Activated CD8-positive, alpha-beta memory T cell treated with anti-CD3 and anti-CD28 coated beads, Interleukin-2, amount 50 U/mL, for 24 hours (primary cell): Measurements from ENCODE around the gene ZNF474.

Experiments used
- DNase-seq: peaks from one replicate; pipeline ENCODE4 v3.0.0-alpha.2; 2020; ENCODE audit errors: extremely low read depth

Gene ZNF474

DNA sequence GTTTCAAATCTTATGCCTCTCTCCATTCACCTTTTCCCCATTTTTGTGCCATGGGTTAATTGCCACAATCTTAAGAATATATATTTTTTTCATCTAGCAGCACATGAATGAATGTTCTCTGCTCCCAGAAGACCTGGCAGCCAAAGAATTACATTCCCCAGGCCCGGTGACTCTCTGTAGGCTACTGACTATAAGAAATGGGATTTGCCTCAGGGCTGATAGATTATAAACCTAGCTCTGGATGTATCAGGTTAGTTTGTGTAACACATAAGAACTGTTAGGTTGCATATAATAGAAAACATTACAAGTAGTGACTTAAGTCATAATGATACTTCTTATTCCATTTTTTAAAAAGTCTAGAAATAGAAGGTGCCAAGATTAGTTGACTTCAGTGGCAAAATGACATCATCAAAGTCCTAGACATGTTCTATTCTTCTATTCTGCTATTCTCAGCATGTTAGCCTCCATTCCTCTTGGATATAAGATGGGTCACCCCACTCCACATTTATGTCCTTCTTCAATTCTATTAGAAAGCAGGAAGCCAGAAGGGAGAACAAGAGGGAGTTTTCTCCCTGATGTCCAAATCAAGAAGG, 10.9 kb upstream of the ZNF474 start:
- no peak for DNase-seq

DNA sequence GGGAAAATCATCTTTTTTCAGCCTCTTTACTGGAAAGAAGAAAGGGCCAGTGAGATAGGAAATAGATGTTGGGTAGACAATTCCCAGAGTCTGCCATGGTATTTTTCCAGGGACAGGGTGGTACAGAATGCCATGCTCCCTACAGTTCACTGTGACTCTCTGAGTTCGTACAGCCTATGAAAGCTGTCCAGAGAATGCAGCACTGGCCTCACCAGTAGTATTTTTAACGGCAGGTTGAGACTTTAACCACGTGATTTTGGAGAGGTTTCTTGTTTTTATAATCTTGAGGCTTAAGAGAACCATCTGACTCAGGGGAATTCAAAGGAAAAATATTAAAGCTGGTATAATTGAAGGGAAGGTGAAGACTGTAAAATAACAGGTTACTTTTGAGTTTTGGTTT, 10.1 kb upstream of the ZNF474 start:
- no peak for DNase-seq

DNA sequence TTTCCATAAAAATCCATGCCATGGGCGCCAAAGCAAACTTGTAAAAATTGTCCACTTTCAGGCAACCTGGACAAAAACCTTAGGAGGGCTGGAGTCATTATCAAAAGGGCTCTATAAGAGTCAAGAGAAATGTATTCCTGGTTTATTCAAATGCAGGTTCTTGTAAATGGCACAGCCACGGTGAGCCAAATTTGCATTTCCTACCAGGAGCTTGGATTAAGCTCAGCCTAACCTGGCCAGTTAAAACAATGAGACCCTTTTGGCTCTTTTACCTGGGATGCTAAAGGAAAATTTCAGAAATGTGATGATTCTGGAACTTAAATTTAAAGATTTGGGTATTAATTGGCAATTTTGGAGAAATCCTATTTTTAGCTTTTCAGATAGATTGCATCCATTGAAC, 8.9 kb upstream of the ZNF474 start:
- DNase-seq, result no peak

GRCh38 chr5:122120957-122121356, 8.4 kb upstream of the ZNF474 start:
- DNase-seq, result no peak

DNA sequence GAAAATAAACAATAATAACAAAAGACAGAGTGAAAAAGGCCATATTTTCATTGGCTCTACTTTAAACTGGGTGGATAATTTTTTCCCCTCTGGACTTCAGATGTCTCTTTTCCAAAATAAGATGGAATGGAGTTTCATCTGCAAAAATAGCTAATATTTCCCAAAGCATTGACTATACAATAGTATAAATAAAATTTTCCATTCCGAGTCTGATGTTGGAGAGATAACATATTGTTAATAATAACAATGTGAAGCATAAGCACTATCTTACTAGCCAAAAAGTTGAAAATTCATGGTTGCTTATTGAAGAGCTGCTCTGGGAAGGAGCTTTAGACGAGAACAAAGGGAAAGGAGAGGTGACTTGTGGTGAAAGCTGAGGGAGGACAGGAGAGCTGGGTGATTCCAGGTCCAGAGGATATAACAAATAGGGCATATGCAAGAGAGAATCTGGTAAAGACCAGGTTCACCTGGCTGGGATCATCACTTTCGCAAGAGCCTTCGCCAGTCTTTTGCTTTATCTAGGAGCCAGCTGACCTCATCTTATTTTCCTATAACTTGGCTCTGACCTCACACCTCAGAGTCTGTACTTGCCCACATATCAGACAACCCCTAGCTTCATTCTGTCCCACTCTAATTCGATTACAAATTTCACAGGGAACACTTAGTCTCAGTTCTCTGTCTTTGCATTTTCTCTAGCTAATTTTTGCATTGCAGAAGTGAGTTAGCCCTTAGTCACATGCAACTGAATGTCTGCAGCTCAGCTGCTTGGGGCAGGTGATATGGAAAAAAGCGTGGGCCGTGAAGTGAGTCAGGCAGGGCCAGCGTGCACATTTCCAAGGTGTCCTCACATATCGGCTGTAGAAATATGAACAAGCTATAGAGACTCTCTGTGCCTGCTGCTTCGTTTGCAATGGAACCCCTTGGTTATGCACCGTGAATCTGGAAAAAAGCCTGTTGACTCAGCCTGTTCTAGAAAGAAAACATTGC, 7.6 kb upstream of the ZNF474 start:
- DNase-seq, result no peak

- no peak for DNase-seq
Measured at GRCh38 chr5:122124766-122125165, 4.6 kb upstream of the ZNF474 start.

DNA sequence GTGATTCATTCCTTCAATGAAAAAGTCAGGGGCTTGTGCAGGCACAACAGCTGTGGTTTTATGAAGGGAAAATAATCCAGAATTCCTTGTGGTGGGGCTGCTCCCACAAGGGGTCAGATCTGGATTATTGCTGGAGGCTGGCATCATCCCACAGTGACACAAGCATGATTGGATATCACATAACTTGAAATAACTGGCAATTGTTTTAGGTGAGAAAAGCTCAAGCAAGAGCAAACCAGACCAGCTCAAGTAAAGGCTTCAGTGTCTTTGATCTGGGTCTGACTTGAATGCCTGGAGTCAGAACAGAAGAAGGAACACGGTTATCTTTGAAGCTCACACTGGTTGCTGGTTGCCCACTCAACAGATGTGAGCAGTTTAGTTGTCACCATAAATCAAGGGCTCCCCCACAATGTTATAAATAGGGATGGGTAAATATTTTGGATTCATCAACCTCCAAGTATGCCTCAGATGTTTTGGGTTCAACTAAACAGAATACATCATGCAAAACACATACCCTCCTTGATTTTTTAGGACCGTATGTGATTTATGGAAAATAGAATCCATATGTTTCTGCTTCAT, 3.1 kb upstream of the ZNF474 start:
- DNase-seq, result no peak

DNA sequence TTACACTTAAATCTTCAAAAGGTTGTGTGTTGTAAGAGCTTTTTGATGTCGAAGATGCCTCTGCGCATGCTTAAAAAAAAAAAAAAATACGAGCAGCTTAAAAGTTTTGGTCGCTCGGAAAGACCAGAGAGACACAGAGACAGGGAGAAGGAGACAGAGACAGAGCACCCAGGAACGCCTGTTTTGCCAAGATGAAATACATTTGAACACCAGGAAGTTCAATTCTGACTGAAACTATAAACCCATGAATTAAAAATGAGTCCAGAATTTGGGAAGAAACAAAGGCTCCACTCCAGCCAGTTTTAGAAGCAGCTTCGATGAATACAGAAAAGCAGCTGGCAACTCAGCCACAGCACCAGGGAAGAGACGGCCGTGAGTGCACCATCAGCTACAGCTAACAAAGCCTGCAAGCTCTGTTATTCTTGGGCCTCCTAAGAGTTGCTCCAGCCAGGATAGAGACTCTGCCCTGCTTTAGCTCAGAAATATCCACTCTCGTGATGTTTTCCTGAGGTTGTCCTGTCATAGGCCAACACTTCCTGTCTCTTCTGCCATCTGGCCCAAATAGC, 2.5 kb upstream of the ZNF474 start:
- no peak for DNase-seq

DNA sequence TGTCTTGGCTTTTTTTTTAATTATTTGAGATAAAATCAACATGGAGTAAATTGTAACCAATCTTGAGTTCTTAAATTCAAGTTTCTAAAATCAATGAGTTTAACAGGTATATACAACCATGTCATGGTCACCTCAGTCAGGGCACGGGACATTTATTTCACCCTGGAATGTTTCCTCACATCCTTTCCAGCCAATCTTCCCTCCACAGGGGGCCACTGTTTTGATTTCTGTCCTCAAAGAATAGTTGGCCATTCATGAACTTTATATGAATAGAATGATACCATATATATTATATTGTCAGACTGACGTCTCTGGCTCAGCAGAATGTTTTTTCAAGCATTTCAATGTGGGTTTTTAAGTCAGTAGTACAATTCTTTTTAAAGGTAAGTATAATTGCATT, 806 bp downstream of the ZNF474 start:
- DNase-seq, result no peak

- no peak for DNase-seq
Measured at GRCh38 chr5:122137702-122138101, 8.4 kb downstream of the ZNF474 start.

- no peak for DNase-seq
Measured at GRCh38 chr5:122138356-122138755, 9.0 kb downstream of the ZNF474 start.

- no peak for DNase-seq
Measured at GRCh38 chr5:122140900-122141299, 11.6 kb downstream of the ZNF474 start.

- DNase-seq, result no peak
Measured at GRCh38 chr5:122141751-122142150, 12.4 kb downstream of the ZNF474 start.

DNA sequence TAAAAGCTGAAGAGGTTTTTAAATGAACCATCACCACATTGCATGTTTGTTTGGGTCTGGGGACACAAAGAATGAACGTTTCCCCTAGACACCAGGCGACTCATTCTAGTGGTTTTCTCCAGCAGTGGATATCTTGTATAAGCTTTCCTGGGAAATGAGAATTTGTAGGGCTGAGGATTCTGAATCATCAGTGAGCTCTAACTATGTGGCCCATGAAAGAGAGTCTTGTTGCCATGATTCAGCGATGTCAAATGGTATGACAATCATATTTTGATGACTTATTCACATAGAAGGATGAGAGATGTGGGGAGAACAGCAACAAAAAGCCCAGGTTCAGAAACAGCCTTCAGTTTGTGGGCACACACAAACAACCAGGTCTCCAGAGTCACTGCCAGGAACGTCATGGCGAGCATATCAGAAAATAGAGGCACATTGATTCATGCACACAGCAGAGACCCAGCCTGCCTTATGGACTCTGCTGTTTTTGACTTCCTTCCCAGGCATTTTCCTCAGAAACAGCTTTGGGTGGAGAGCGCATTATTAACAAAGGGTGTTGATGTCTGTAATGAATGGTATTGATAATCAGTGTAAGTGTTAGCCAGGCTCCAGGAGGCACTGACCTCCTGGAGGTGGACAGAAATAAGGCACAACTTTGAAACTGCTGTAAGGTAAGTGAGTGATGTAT, 13.3 kb downstream of the ZNF474 start:
- no peak for DNase-seq

- no peak for DNase-seq
Measured at GRCh38 chr5:122144236-122144635, 14.9 kb downstream of the ZNF474 start.

DNA sequence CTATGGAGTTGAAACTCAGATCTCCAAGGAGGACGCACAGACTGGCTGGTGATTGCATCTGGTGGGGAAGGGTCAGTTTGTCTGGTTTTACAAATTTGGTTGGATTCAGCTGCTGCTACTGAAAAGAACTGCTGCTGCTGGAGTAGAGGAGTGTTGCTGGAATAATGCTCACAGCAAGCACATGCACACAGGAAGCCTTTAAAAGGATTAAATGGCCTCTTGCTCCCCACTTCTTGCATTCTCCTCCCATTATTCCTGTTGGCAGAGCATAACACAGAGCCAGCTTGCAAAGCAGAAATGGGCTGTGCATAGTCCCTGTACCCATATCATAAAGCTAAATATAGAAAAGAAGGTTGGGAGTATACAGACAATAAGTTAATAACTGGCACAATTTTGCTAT, 16.6 kb downstream of the ZNF474 start:
- DNase-seq, result no peak

DNA sequence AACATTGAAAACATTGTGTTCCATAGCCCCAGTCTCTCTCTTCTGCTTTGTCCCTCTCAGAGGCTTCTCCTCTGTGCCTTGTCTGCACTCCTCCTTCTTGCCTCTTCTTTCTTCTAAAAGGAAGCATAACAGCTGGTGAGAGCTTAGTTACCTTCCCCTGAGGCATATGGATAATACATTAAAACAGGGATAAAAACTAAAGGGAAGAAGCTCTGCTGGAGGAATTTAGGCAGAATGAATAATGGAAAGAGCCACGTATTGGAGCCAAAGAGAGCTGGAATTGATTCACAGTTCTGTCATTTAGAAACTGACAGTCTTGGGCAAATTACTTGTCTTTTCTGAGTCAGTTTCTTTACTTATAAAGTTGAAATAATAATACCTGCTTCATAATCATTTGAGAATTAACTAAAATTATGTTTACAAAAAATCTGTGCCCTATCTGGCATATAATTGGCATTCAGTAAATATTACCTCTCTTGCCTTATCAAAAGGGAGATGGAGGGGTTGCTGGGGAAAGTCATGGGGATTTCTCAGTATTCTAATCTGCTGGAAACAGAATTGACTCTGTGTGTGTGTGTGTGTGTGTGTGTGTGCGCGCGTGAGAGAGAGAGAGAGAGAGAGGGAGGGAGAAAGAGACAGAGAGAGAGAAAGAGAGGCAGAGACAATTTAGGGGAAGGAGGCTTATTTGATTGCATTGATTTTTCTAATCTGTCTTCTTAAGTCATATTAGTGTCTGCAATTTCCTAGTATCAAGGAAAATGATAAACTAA, 20.2 kb downstream of the ZNF474 start:
- DNase-seq, result no peak

- DNase-seq, result no peak
Measured at GRCh38 chr5:122150215-122150614, 20.9 kb downstream of the ZNF474 start.

DNA sequence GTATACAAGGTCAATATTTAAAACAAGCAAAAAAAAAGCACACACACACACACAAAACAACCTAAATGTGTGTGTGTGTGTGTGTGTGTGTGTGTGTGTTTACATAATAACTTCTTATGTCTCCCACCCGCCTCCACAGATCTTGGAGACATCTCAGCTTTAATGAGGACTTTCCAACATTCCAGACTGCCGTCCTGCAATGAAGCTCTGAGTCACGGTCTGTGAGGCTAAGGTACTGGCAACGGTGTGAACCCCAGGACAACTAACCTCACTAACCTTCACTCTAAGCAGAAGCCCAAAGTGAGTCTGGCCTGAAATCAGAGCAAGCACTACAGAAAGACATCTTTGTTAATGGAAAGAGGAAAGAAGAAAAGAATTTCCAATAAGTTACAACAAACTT, 22.3 kb downstream of the ZNF474 start:
- no peak for DNase-seq

GRCh38 chr5:122152266-122152900, 23.0 kb downstream of the ZNF474 start:
- no peak for DNase-seq

- DNase-seq, result no peak
Measured at GRCh38 chr5:122153230-122153629, 23.9 kb downstream of the ZNF474 start.
